ENCODE results near the gene FSIP1. TPM values are rescaled to one million over a fixed set of nuclear protein-coding genes. Genes with fewer than 3 reads are reported as not detected.
"Not testable (repeated sequence)": the region's sequence is repeated elsewhere in the genome, so short reads cannot be mapped to it uniquely, and the experiment has no call there.

The FSIP1 gene
- 0.76 and 0.87 TPM in 2 replicates for total RNA-seq (2014; rRNA removed; shearing (Covaris generic))

GRCh38 chr15:39782441-39783138 is at the start of gene FSIP1:
Gene FSIP1 (minus strand): TSS chr15:39782841. CDS start chr15:39776524, 6,317 bp downstream.
- Histone ChIP-seq H3K9me3 (replicated peaks) (no peaks in the 10 kb centered on the region), H3K4me1 (peaks cover 18% of the 10 kb centered on the region), H3K27me3 (no peaks in the 10 kb centered on the region), H3K4me3 (peak within 1 kb of the TSS; percentile 90), H3K27ac (peak within 1 kb of the TSS; percentile 31), H3K36me3 (no peaks in the 10 kb centered on the region)
- DNase-seq, result peak; percentile 97

- Histone ChIP-seq H3K36me3 (no peaks in the 10 kb centered on the region), H3K9me3 (replicated peaks) (no peaks in the 10 kb centered on the region), H3K4me3 (no peak overlapping the region), H3K4me1 (peaks cover 7% of the 10 kb centered on the region; the same call in 1 of the 2 replicates), H3K27ac (no peak overlapping the region), H3K27me3 (no peaks in the 10 kb centered on the region)
- no peak for DNase-seq
These were observed 47.5 kb upstream of the FSIP1 start for GRCh38 chr15:39830166-39830565.

GRCh38 chr15:39828374-39828931 is 45.8 kb upstream of the FSIP1 start:
- DNase-seq, result peak; percentile 74 to 86
- Histone ChIP-seq H3K4me1 (peaks cover 7% of the 10 kb centered on the region; the same call in 1 of the 2 replicates), H3K27me3 (no peaks in the 10 kb centered on the region), H3K9me3 (replicated peaks) (no peaks in the 10 kb centered on the region), H3K4me3 (no peak overlapping the region), H3K36me3 (no peaks in the 10 kb centered on the region), H3K27ac (no peak overlapping the region)

GRCh38 chr15:39826975-39827374 is 44.3 kb upstream of the FSIP1 start:
- H3K9me3 ChIP-seq (replicated peaks), result no peaks in the 10 kb centered on the region
- no peak for DNase-seq

GRCh38 chr15:39823634-39824033 is 41.0 kb upstream of the FSIP1 start:
- Histone ChIP-seq H3K4me3 (no peak overlapping the region), H3K27me3 (no peaks in the 10 kb centered on the region), H3K9me3 (replicated peaks) (no peaks in the 10 kb centered on the region), H3K4me1 (peaks cover 6% of the 10 kb centered on the region; the same call in 1 of the 2 replicates), H3K36me3 (no peaks in the 10 kb centered on the region), H3K27ac (no peak overlapping the region)
- DNase-seq, result no peak

More at GRCh38 chr15:39826975-39827374, 44.3 kb upstream of the FSIP1 start:
- H3K4me1 ChIP-seq, result peaks cover 7% of the 10 kb centered on the region; the same call in 1 of the 2 replicates
- no peaks in the 10 kb centered on the region for H3K27me3 ChIP-seq
- H3K36me3 ChIP-seq, result no peaks in the 10 kb centered on the region
- H3K4me3 ChIP-seq, result no peak overlapping the region
- no peak overlapping the region for H3K27ac ChIP-seq

GRCh38 chr15:39820050-39820602 is 37.5 kb upstream of the FSIP1 start:
- no peak for DNase-seq
- H3K9me3 ChIP-seq (replicated peaks), result no peaks in the 10 kb centered on the region
- no peak overlapping the region for H3K4me3 ChIP-seq

GRCh38 chr15:39819533-39819932 is 36.9 kb upstream of the FSIP1 start:
- Histone ChIP-seq H3K4me1 (no peaks in the 10 kb centered on the region), H3K4me3 (no peak overlapping the region)
- no peak for DNase-seq

More at GRCh38 chr15:39820050-39820602, 37.5 kb upstream of the FSIP1 start:
- Histone ChIP-seq H3K4me1 (no peaks in the 10 kb centered on the region), H3K27ac (no peak overlapping the region), H3K27me3 (no peaks in the 10 kb centered on the region), H3K36me3 (no peaks in the 10 kb centered on the region)

GRCh38 chr15:39817892-39818291 is 35.3 kb upstream of the FSIP1 start:
- H3K4me1 ChIP-seq, result no peaks in the 10 kb centered on the region
- no peak overlapping the region for H3K27ac ChIP-seq
- H3K9me3 ChIP-seq (replicated peaks), result no peaks in the 10 kb centered on the region
- DNase-seq, result no peak
- H3K27me3 ChIP-seq, result no peaks in the 10 kb centered on the region
- no peaks in the 10 kb centered on the region for H3K36me3 ChIP-seq
- no peak overlapping the region for H3K4me3 ChIP-seq

More at GRCh38 chr15:39819533-39819932, 36.9 kb upstream of the FSIP1 start:
- Histone ChIP-seq H3K9me3 (replicated peaks) (no peaks in the 10 kb centered on the region), H3K36me3 (no peaks in the 10 kb centered on the region), H3K27ac (no peak overlapping the region), H3K27me3 (no peaks in the 10 kb centered on the region)

- no peaks in the 10 kb centered on the region for H3K36me3 ChIP-seq
- H3K9me3 ChIP-seq (replicated peaks), result no peaks in the 10 kb centered on the region
- no peak for DNase-seq
- no peaks in the 10 kb centered on the region for H3K27me3 ChIP-seq
- no peak overlapping the region for H3K27ac ChIP-seq
- H3K4me1 ChIP-seq, result no peaks in the 10 kb centered on the region
- no peak overlapping the region for H3K4me3 ChIP-seq
These were observed 31.8 kb upstream of the FSIP1 start for GRCh38 chr15:39814489-39814888.

- H3K4me3 ChIP-seq; H3K27me3 ChIP-seq; H3K36me3 ChIP-seq; H3K27ac ChIP-seq; H3K9me3 ChIP-seq (replicated peaks); H3K4me1 ChIP-seq; DNase-seq: not testable (repeated sequence)
These were observed 30.0 kb upstream of the FSIP1 start for GRCh38 chr15:39812651-39813050.

- no peaks in the 10 kb centered on the region for H3K9me3 ChIP-seq (replicated peaks)
- no peak for DNase-seq
- H3K27me3 ChIP-seq, result no peaks in the 10 kb centered on the region
- no peak overlapping the region for H3K27ac ChIP-seq
- H3K4me1 ChIP-seq, result no peaks in the 10 kb centered on the region
- H3K36me3 ChIP-seq, result no peaks in the 10 kb centered on the region
- H3K4me3 ChIP-seq, result no peak overlapping the region
These were observed 26.3 kb upstream of the FSIP1 start for GRCh38 chr15:39808909-39809308.

GRCh38 chr15:39807791-39808190 is 25.1 kb upstream of the FSIP1 start:
- no peaks in the 10 kb centered on the region for H3K9me3 ChIP-seq (replicated peaks)
- no peak overlapping the region for H3K27ac ChIP-seq
- no peaks in the 10 kb centered on the region for H3K4me1 ChIP-seq
- DNase-seq, result no peak
- no peaks in the 10 kb centered on the region for H3K36me3 ChIP-seq
- H3K4me3 ChIP-seq, result no peak overlapping the region
- no peaks in the 10 kb centered on the region for H3K27me3 ChIP-seq

- no peaks in the 10 kb centered on the region for H3K27me3 ChIP-seq
- H3K36me3 ChIP-seq, result no peaks in the 10 kb centered on the region
- no peak overlapping the region for H3K4me3 ChIP-seq
- H3K9me3 ChIP-seq (replicated peaks), result no peaks in the 10 kb centered on the region
- DNase-seq, result no peak
- H3K4me1 ChIP-seq, result no peaks in the 10 kb centered on the region
- H3K27ac ChIP-seq, result no peak overlapping the region
These were observed 21.4 kb upstream of the FSIP1 start for GRCh38 chr15:39804026-39804425.

GRCh38 chr15:39803016-39803415 is 20.4 kb upstream of the FSIP1 start:
- Histone ChIP-seq H3K4me3 (no peak overlapping the region), H3K36me3 (no peaks in the 10 kb centered on the region), H3K27ac (no peak overlapping the region), H3K27me3 (no peaks in the 10 kb centered on the region), H3K9me3 (replicated peaks) (no peaks in the 10 kb centered on the region), H3K4me1 (no peaks in the 10 kb centered on the region)
- DNase-seq, result no peak

- H3K9me3 ChIP-seq (replicated peaks), result no peaks in the 10 kb centered on the region
- DNase-seq, result peak in 1 of 2 experiments; percentile 29
- H3K36me3 ChIP-seq, result no peaks in the 10 kb centered on the region
- H3K27me3 ChIP-seq, result no peaks in the 10 kb centered on the region
- no peaks in the 10 kb centered on the region for H3K4me1 ChIP-seq
- no peak overlapping the region for H3K27ac ChIP-seq
- no peak overlapping the region for H3K4me3 ChIP-seq
These were observed 19.1 kb upstream of the FSIP1 start for GRCh38 chr15:39801641-39802309.
